ENCODE results near the gene ANKS3.

DNA sequence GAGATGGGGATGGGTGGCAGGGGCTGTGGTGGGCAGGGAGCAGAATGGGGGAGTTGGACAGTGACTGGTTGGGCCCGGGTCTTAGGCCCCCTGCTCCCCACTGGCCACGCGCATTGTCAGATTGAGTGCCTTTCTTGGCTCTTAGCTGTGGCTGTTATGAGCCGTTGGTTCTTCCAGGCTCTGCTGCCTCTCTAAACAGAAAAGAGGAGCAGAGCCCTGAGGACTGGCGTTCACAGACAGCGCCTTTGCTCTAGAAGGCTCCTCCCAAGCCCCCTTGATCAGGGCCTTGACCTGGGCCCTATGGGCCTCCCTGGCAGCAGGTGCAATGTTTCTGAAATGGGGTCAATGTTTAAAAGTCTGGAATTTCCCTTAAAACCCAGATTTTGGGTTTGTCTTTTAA, 55.5 kb downstream of the ANKS3 start:
- TF ChIP-seq EZH2 (IDR thresholded peaks at IDR 0.05; ENCODE audit: low read depth) = no peak
- TF ChIP-seq, protein P1, sequence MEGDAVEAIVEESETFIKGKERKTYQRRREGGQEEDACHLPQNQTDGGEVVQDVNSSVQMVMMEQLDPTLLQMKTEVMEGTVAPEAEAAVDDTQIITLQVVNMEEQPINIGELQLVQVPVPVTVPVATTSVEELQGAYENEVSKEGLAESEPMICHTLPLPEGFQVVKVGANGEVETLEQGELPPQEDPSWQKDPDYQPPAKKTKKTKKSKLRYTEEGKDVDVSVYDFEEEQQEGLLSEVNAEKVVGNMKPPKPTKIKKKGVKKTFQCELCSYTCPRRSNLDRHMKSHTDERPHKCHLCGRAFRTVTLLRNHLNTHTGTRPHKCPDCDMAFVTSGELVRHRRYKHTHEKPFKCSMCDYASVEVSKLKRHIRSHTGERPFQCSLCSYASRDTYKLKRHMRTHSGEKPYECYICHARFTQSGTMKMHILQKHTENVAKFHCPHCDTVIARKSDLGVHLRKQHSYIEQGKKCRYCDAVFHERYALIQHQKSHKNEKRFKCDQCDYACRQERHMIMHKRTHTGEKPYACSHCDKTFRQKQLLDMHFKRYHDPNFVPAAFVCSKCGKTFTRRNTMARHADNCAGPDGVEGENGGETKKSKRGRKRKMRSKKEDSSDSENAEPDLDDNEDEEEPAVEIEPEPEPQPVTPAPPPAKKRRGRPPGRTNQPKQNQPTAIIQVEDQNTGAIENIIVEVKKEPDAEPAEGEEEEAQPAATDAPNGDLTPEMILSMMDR (conservative IDR thresholded peaks at IDR 0.05) = no peak
